ENCODE data around the gene WDR83.

WDR83 gene

GRCh38 chr19:12628040-12629022 is 38.3 kb upstream of the WDR83 start:
- peaks cover 81 to 97% (median 88%) of the 10 kb centered on the region in 3 donors for H3K36me3 ChIP-seq
- no peaks in the 10 kb centered on the region for H3K27me3 ChIP-seq

GRCh38 chr19:12629215-12629614 is 37.4 kb upstream of the WDR83 start:
- H3K27ac ChIP-seq = no peak overlapping the region
- H3K27me3 ChIP-seq = no peaks in the 10 kb centered on the region
- no peak overlapping the region for H3K4me3 ChIP-seq
- DNase-seq = no peak
- intact Hi-C loops (cut with DNase I; ENCODE audit: low total_unique reads) = no loop called here
- no peaks in the 10 kb centered on the region for H3K4me1 ChIP-seq
- H3K36me3 ChIP-seq = peaks cover 75 to 91% (median 79%) of the 10 kb centered on the region in 3 donors
- peaks cover 0 to 11% (median 6%) of the 10 kb centered on the region in 3 donors for H3K9me3 ChIP-seq
- TF ChIP-seq CTCF (IDR thresholded peaks at IDR 0.05) = no peak

More at GRCh38 chr19:12628040-12629022, 38.3 kb upstream of the WDR83 start:
- peaks cover 0 to 11% (median 6%) of the 10 kb centered on the region in 3 donors for H3K9me3 ChIP-seq
- DNase-seq = no peak
- no peak overlapping the region for H3K27ac ChIP-seq
- peaks cover 0 to 3% (median 0%) of the 10 kb centered on the region in 4 donors for H3K4me1 ChIP-seq
- no peak for TF ChIP-seq CTCF (IDR thresholded peaks at IDR 0.05)
- H3K4me3 ChIP-seq = no peak overlapping the region
- intact Hi-C loops (cut with DNase I; ENCODE audit: low total_unique reads) = no loop called here

GRCh38 chr19:12636631-12637030 is 30.0 kb upstream of the WDR83 start:
- Histone ChIP-seq H3K4me3 (no peak overlapping the region), H3K27me3 (no peaks in the 10 kb centered on the region), H3K4me1 (peaks cover 0 to 13% (median 7%) of the 10 kb centered on the region in 4 donors), H3K27ac (no peak overlapping the region), H3K9me3 (no peaks in the 10 kb centered on the region), H3K36me3 (peaks cover 4 to 18% (median 11%) of the 10 kb centered on the region in 3 donors)
- TF ChIP-seq CTCF (IDR thresholded peaks at IDR 0.05) = no peak
- no peak for DNase-seq
- intact Hi-C loops (cut with DNase I; ENCODE audit: low total_unique reads) = no loop called here

GRCh38 chr19:12638611-12639182 is 27.9 kb upstream of the WDR83 start:
- Histone ChIP-seq H3K27ac (no peak overlapping the region), H3K9me3 (no peaks in the 10 kb centered on the region), H3K4me3 (no peak overlapping the region), H3K4me1 (peaks cover 0 to 13% (median 7%) of the 10 kb centered on the region in 4 donors), H3K27me3 (no peaks in the 10 kb centered on the region), H3K36me3 (no peaks in the 10 kb centered on the region)
- intact Hi-C loops (cut with DNase I; ENCODE audit: low total_unique reads) = no loop called here
- no peak for DNase-seq
- TF ChIP-seq CTCF (IDR thresholded peaks at IDR 0.05) = no peak

- peaks cover 0 to 13% (median 7%) of the 10 kb centered on the region in 4 donors for H3K4me1 ChIP-seq
- H3K4me3 ChIP-seq = peak overlapping the region in 1 of 2 donors; percentile 27
- DNase-seq = peak; percentile 80 to 87
- no peaks in the 10 kb centered on the region for H3K27me3 ChIP-seq
- H3K9me3 ChIP-seq = no peaks in the 10 kb centered on the region
- intact Hi-C loops (cut with DNase I; ENCODE audit: low total_unique reads) = no loop called here
- no peaks in the 10 kb centered on the region for H3K36me3 ChIP-seq
- TF ChIP-seq CTCF (IDR thresholded peaks at IDR 0.05) = peak; percentile 69 to 76
- H3K27ac ChIP-seq = no peak overlapping the region
Measured at GRCh38 chr19:12639901-12640613, 26.6 kb upstream of the WDR83 start.

All from tibial artery (tissue), 4 donors.